Activated CD8-positive, alpha-beta T cell treated with anti-CD3 and anti-CD28 coated beads for 36 hours (primary cell): ENCODE data around the gene MBLAC2. TPM values are rescaled to one million over a fixed set of nuclear protein-coding genes. Genes with fewer than 3 reads are reported as not detected.

Source experiments
- ATAC-seq: fragments of 200-7000 bp; cut with Tn5 transposase; one replicate; pipeline ENCODE4 v1.10.0; 2021; ENCODE audit warnings: mild to moderate bottlenecking, moderate library complexity
- CTCF ChIA-PET: fragments of 350-600 bp; sonication (Branson Sonifier 250); formaldehyde crosslinking; loops from one replicate; lab custom pipeline; 2021; ENCODE audit warnings: antibody characterized with exemption; lab: Charles Lee
- POLR2A ChIA-PET: fragments of 350-600 bp; sonication (Branson Sonifier 250); formaldehyde crosslinking; loops from one replicate; lab custom pipeline; 2021; ENCODE audit warnings: antibody characterized with exemption; lab: Charles Lee
- DNase-seq: peaks from one replicate; pipeline ENCODE4 v3.0.0-alpha.2; 2020
- H3K27ac Mint-ChIP-seq: one replicate; pipeline ENCODE4 v1.8.0; 2021; ENCODE audit warnings: mild to moderate bottlenecking, mixed read lengths
- H3K27me3 Mint-ChIP-seq: one replicate; pipeline ENCODE4 v1.8.0; 2021; ENCODE audit warnings: mixed read lengths
- H3K36me3 Mint-ChIP-seq: one replicate; pipeline ENCODE4 v1.8.0; 2021; ENCODE audit warnings: low read depth, mixed read lengths
- H3K4me1 Mint-ChIP-seq: one replicate; pipeline ENCODE4 v1.8.0; 2021; ENCODE audit warnings: low read depth, mixed read lengths
- H3K4me3 Mint-ChIP-seq: one replicate; pipeline ENCODE4 v1.8.0; 2021; ENCODE audit warnings: mild to moderate bottlenecking, moderate library complexity, mixed read lengths
- H3K9me3 Mint-ChIP-seq: one replicate; pipeline ENCODE4 v1.8.0; 2021; ENCODE audit warnings: mixed read lengths
- CTCF ChIP-seq: fragments of 200-600 bp; IDR thresholded peaks from one replicate; pipeline ENCODE4 v1.8.0; 2022; ENCODE audit warnings: antibody characterized with exemption, mild to moderate bottlenecking
- intact Hi-C: fragments of 100-400 bp; cut with micrococcal nuclease; formaldehyde crosslinking; loops from one replicate; pipeline ENCODE4 v1.10.0; 2022
- total RNA-seq, 2 experiments: library from RNA; stranded (reverse); gene quantifications; one replicate each; pipeline ENCODE4 v1.2.3, GENCODE V29; 2021

The MBLAC2 gene
- total RNA-seq, 2 experiments from 2014 or later = 4.9 to 5.2 TPM

GRCh38 chr5:90477621-90478215 is 3.1 kb upstream of the MBLAC2 start:
- Mint-ChIP-seq H3K9me3 (no peaks in the 10 kb centered on the region), H3K27me3 (no peaks in the 10 kb centered on the region), H3K4me3 (no peak overlapping the region), H3K4me1 (peaks cover 22% of the 10 kb centered on the region), H3K36me3 (peaks cover 23% of the 10 kb centered on the region), H3K27ac (no peak overlapping the region)
- TF ChIP-seq CTCF = no peak
- CTCF ChIA-PET = interaction anchor here (1.0 kb wide), 1 partner anchor 51 kb away, joined by 3 read pairs; the partner anchor contains the start of gene LYSMD3
- intact Hi-C loops = loop anchor here (5.0 kb wide), 1 partner anchor 50 kb away; the partner anchor contains the start of gene LYSMD3
- ATAC-seq (no peak), DNase-seq (no peak)
- POLR2A ChIA-PET = interaction anchor here (0.6 kb wide), 1 partner anchor 1226 kb away, joined by 3 read pairs; no protein-coding TSS in a partner anchor

- POLR2A ChIA-PET = interaction anchor here (0.6 kb wide), 1 partner anchor 1225 kb away, joined by 3 read pairs; no protein-coding TSS in a partner anchor
- Mint-ChIP-seq H3K9me3 (no peaks in the 10 kb centered on the region), H3K4me3 (no peak overlapping the region), H3K4me1 (peaks cover 25% of the 10 kb centered on the region), H3K36me3 (peaks cover 19% of the 10 kb centered on the region), H3K27ac (no peak overlapping the region), H3K27me3 (no peaks in the 10 kb centered on the region)
- CTCF ChIA-PET = interaction anchor here (1.0 to 1.5 kb wide), 3 partner anchors 11 to 52 kb away, joined by 3 to 7 read pairs (median 6); partner anchors contain the start of gene LYSMD3
- intact Hi-C loops = loop anchor here (5.0 kb wide), 1 partner anchor 50 kb away; the partner anchor contains the start of gene LYSMD3
- TF ChIP-seq CTCF = no peak
- ATAC-seq (no peak), DNase-seq (no peak)
Measured at GRCh38 chr5:90477073-90477472, 2.5 kb upstream of the MBLAC2 start.

GRCh38 chr5:90476391-90476790 is 1.8 kb upstream of the MBLAC2 start:
- ATAC-seq (no peak), DNase-seq (no peak)
- CTCF ChIA-PET = interaction anchor here (0.8 to 2.7 kb wide), 4 partner anchors 10 to 66 kb away, joined by 4 to 11 read pairs (median 6); partner anchors contain the start of genes CETN3 and LYSMD3
- Mint-ChIP-seq H3K9me3 (peaks cover under 1% of the 10 kb centered on the region), H3K4me3 (no peak overlapping the region), H3K4me1 (peaks cover 30% of the 10 kb centered on the region), H3K27ac (no peak overlapping the region), H3K27me3 (no peaks in the 10 kb centered on the region), H3K36me3 (peaks cover 21% of the 10 kb centered on the region)
- intact Hi-C loops = loop anchor here (5.0 kb wide), 1 partner anchor 51 kb away; the partner anchor contains the start of gene LYSMD3
- POLR2A ChIA-PET = no interaction called here
- no peak for TF ChIP-seq CTCF

GRCh38 chr5:90475436-90475980 is 937 bp upstream of the MBLAC2 start:
- DNase-seq (no peak), ATAC-seq (no peak)
- POLR2A ChIA-PET = interaction anchor here (0.6 to 2.6 kb wide), 5 partner anchors 10 to 65 kb away, joined by 3 to 17 read pairs (median 6); partner anchors contain the start of gene CETN3
- Mint-ChIP-seq H3K27me3 (no peaks in the 10 kb centered on the region), H3K9me3 (peaks cover 8% of the 10 kb centered on the region), H3K4me3 (peak overlapping the region; percentile 97), H3K4me1 (peaks cover 35% of the 10 kb centered on the region), H3K36me3 (peaks cover 29% of the 10 kb centered on the region), H3K27ac (peak overlapping the region; percentile 55)
- intact Hi-C loops = loop anchor here (5.0 kb wide), 1 partner anchor 52 kb away; the partner anchor contains the start of gene LYSMD3
- TF ChIP-seq CTCF = no peak
- CTCF ChIA-PET = interaction anchor here (0.8 to 2.7 kb wide), 3 partner anchors 36 to 65 kb away, joined by 4 to 11 read pairs (median 7); partner anchors contain the start of genes CETN3 and LYSMD3
